GM23248 (cell line): Measurements from ENCODE around the gene MISP3. TPM values are rescaled to one million over a fixed set of nuclear protein-coding genes. Genes with fewer than 3 reads are reported as not detected.
"Not testable (repeated sequence)": the region's sequence is repeated elsewhere in the genome, so short reads cannot be mapped to it uniquely, and the experiment has no call there.

Experiments used
- DNase-seq: peaks from one replicate; pipeline ENCODE4 v3.0.0-alpha.2; 2015
- H2AFZ ChIP-seq: fragments of 200-600 bp; sonication (generic); 2 replicates; pipeline ENCODE4 v1.6.1; 2016; ENCODE audit warnings: antibody characterized with exemption
- H3F3A ChIP-seq: fragments of 200-600 bp; sonication (generic); 2 replicates; pipeline ENCODE4 v1.6.1; 2016; ENCODE audit warnings: mild to moderate bottlenecking, antibody characterized with exemption, mixed run types; ENCODE audit not compliant: insufficient read depth
- H3K27ac ChIP-seq: fragments of 200-600 bp; sonication (generic); 2 replicates; pipeline ENCODE4 v1.5.1; 2016; ENCODE audit warnings: mild to moderate bottlenecking
- H3K27me3 ChIP-seq: fragments of 200-600 bp; sonication (generic); replicated peaks from 2 replicates; pipeline ENCODE4 v1.6.1; 2016; ENCODE audit warnings: mild to moderate bottlenecking; ENCODE audit not compliant: insufficient read depth
- H3K36me3 ChIP-seq: fragments of 200-600 bp; sonication (generic); 2 replicates; pipeline ENCODE4 v1.6.1; 2016; ENCODE audit warnings: low read depth, mild to moderate bottlenecking
- H3K4me1 ChIP-seq: fragments of 200-600 bp; sonication (generic); 2 replicates; pipeline ENCODE4 v1.6.1; 2016; ENCODE audit warnings: mild to moderate bottlenecking; ENCODE audit not compliant: insufficient read depth
- H3K4me2 ChIP-seq: fragments of 200-600 bp; sonication (generic); one replicate; pipeline ENCODE4 v1.6.1; 2016; ENCODE audit warnings: mild to moderate bottlenecking; ENCODE audit not compliant: unreplicated experiment
- H3K4me3 ChIP-seq: fragments of 200-600 bp; sonication (generic); 2 replicates; pipeline ENCODE4 v1.5.1; 2016; ENCODE audit warnings: mild to moderate bottlenecking
- H3K79me2 ChIP-seq: fragments of 200-600 bp; sonication (generic); 2 replicates; pipeline ENCODE4 v1.6.1; 2016; ENCODE audit warnings: mild to moderate bottlenecking; ENCODE audit not compliant: insufficient read depth
- H3K9ac ChIP-seq: fragments of 200-600 bp; sonication (generic); 2 replicates; pipeline ENCODE4 v1.6.1; 2016; ENCODE audit warnings: mild to moderate bottlenecking
- H3K9me2 ChIP-seq: fragments of 200-600 bp; sonication (generic); 2 replicates; pipeline ENCODE4 v1.6.1; 2016; ENCODE audit warnings: mixed run types, mild to moderate bottlenecking, moderate library complexity; ENCODE audit not compliant: insufficient read depth
- H3K9me3 ChIP-seq: fragments of 200-600 bp; sonication (generic); one replicate; pipeline ENCODE4 v1.6.1; 2017; ENCODE audit warnings: low read depth
- H4K20me1 ChIP-seq: fragments of 200-600 bp; sonication (generic); 2 replicates; pipeline ENCODE4 v1.6.0; 2016; ENCODE audit not compliant: insufficient read depth
- EZH2 ChIP-seq: fragments of 200-600 bp; sonication (generic); IDR thresholded peaks from 2 replicates; pipeline ENCODE4 v1.6.1; 2018; ENCODE audit warnings: antibody characterized with exemption, mild to moderate bottlenecking; ENCODE audit not compliant: insufficient read depth, poor library complexity, severe bottlenecking
- EZH2phosphoT487 ChIP-seq: fragments of 200-600 bp; sonication (generic); IDR thresholded peaks from 2 replicates; pipeline ENCODE4 v1.6.1; 2018; ENCODE audit warnings: antibody characterized with exemption, moderate library complexity, mild to moderate bottlenecking, low read depth; ENCODE audit not compliant: insufficient read depth
- WGBS, 2 experiments: methylation state at CpG; one replicate each; pipeline ENCODE4 v1.1.6; 2015 to 2017; ENCODE audit warnings: low lambda C conversion rate in 2 of 2, low coverage in 1 of 2; ENCODE audit errors: missing lambda C conversion rate in 2 of 2; 5-methylcytosine and 5-hydroxymethylcytosine counted together
- in situ Hi-C: fragments of 300-500 bp; cut with MboI; formaldehyde crosslinking; loops from 2 replicates; pipeline ENCODE4 v1.15.0; 2020
- polyA plus RNA-seq: library from polyadenylated mRNA; unstranded; fragments of >200 nt; fragmentation: Nextera tagmentation; extraction: Ambion mirVana; gene quantifications from 2 replicates; pipeline ENCODE4 v1.2.1, GENCODE V29; 2016
- total RNA-seq: library from RNA; depleted of rRNA; stranded (reverse); fragments of >200 nt; shearing (Covaris generic); gene quantifications from 2 replicates; pipeline ENCODE4 v1.2.3, GENCODE V29; 2014

MISP3 gene
- total and polyA plus RNA-seq, 2 experiments from 2014 or later: 1.3 to 2.7 TPM

DNA sequence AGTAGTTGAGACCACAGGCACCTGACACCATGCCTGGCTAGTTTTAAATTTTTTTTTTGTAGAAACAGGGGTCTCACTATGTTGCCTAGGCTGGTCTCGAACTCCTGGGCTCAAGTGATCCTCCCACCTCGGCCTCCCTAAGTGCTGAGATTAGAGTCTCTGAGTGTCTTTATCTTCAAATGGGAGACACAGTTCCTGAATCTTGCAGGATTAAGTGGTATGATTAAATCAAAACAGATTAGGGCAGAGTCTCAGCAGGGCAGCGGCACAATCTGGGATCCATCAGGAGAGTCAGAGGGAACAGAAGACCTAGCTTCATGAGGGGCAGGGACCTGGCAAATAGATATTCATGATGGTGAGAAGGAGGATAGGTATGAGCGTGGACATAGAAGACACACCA lies 43.7 kb upstream of the MISP3 start:
- Histone ChIP-seq H2AFZ (no peak overlapping the region), H3K79me2 (no peaks in the 10 kb centered on the region), H3K4me3 (no peak overlapping the region), H3K4me2 (no peak overlapping the region), H3K4me1 (no peaks in the 10 kb centered on the region), H3K9me3 (no peaks in the 10 kb centered on the region), H3K27me3 (no peaks in the 10 kb centered on the region), H3F3A (no peaks in the 10 kb centered on the region), H4K20me1 (no peaks in the 10 kb centered on the region), H3K36me3 (no peaks in the 10 kb centered on the region), H3K9me2 (no peaks in the 10 kb centered on the region), H3K9ac (no peak overlapping the region), H3K27ac (no peak overlapping the region)
- no peak for DNase-seq
- WGBS, 2 experiments: 34 to 36% methylated on average over 4 of the region's 4 CpGs
- no peak for TF ChIP-seq EZH2phosphoT487
- TF ChIP-seq EZH2: no peak
- in situ Hi-C loops: no loop called here

DNA sequence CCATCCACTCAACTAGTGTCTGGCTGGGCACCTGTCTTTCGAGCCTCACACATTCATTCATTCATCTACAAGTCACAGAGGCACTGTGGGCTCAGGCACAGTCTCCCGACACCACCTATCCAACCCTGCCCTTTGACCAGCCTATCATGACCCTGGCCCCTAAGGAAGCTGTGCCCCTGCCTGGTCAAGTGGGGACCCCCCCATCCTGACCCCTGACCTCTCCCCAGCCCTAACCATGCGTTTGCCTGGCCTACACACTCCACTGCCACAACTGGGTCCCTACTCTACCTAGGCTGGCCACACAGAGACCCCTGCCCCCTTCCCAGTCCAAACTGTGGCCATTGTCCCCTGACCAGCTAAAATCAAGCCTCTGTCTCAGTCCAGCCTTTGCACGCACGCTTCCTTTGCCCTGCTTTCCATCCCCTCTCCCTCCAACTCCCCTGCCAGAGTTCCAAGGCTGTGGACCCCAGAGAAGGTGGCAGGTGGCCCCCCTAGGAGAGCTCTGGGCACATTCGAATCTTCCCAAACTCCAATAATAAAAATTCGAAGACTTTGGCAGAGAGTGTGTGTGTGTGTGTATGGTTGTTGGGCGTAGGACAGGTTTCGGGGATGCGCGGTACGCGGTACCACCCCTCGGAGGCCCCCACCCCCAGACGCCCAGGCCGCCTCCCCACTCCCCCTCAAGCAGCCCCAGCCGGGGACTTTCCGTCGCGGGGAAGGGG lies 41.4 kb upstream of the MISP3 start:
- Histone ChIP-seq H3K79me2 (no peaks in the 10 kb centered on the region), H2AFZ (peak overlapping the region; percentile 93), H3F3A (no peaks in the 10 kb centered on the region), H3K27me3 (no peaks in the 10 kb centered on the region), H3K9me2 (no peaks in the 10 kb centered on the region), H3K27ac (no peak overlapping the region), H3K4me2 (peak overlapping the region; percentile 86), H4K20me1 (no peaks in the 10 kb centered on the region), H3K4me3 (peak overlapping the region; percentile 81), H3K4me1 (peaks cover 8% of the 10 kb centered on the region; the same call in 1 of the 2 replicates), H3K9me3 (no peaks in the 10 kb centered on the region), H3K9ac (peak overlapping the region; percentile 66), H3K36me3 (no peaks in the 10 kb centered on the region)
- 29 to 53% methylated on average over 9 to 19 of the region's 20 CpGs for WGBS, 2 experiments
- in situ Hi-C loops: no loop called here
- DNase-seq: no peak
- no peak for TF ChIP-seq EZH2phosphoT487
- no peak for TF ChIP-seq EZH2

DNA sequence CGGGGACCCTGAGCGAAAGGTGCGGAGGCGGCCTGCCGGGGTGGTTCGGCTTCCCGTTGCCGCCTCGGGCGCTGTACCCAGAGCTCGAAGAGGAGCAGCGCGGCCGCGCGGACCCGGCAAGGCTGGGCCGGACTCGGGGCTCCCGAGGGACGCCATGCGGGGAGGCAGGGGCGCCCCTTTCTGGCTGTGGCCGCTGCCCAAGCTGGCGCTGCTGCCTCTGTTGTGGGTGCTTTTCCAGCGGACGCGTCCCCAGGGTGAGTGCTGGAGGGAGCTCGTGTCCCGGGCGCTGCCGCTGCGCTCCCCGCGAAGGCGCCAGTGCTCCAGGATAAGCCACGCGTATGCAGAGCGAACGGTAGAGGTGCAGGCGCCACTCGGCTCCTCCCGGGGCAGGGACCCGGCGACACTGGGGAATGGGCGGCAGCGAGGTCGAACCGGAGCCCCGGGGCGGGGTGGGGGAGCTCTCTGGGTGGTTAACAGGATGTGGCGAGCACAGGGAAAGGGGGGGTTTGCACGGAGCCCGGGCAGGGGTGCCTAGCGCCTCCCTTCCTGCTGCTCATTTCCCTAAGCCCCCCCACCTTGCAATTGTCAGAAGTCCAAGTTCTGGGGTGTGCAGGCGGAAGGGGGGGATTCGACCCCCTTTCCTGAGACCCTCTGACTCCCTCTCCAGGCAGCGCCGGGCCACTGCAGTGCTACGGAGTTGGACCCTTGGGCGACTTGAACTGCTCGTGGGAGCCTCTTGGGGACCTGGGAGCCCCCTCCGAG lies 40.7 kb upstream of the MISP3 start, which contains the start of gene IL27RA:
Gene IL27RA, plus strand, starts transcription at position 44 of the 762 bp plus-strand sequence. Its CDS starts 111 bp downstream, at position 155.
- H3K27ac ChIP-seq: no peak within 1 kb of the TSS

DNA sequence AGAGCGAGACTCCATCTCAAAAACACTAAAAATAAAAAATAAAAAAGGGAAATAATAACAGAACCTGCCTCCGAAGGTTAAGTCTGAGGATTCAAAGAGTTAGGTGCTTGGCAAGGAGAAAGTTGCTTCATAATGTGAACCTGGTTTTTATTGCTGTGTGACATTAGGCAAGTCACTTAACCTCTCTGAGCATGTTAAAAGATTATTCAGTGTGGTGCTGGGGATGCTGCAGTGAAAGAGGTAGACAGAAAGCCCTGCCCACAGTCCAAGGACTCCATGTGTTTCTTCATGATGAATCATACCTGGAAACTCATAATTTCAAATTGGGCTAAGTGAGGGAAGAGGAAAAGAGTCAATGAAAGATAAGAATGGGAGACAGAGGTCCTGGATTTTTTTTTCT lies 38.6 kb upstream of the MISP3 start:
- Histone ChIP-seq H3K79me2 (no peaks in the 10 kb centered on the region), H3K9ac (no peak overlapping the region), H3K4me3 (no peak overlapping the region), H3K36me3 (no peaks in the 10 kb centered on the region), H3K9me3 (no peaks in the 10 kb centered on the region), H3K27ac (no peak overlapping the region), H3K4me2 (no peak overlapping the region), H3K27me3 (no peaks in the 10 kb centered on the region), H3F3A (no peaks in the 10 kb centered on the region), H2AFZ (no peak overlapping the region), H3K9me2 (no peaks in the 10 kb centered on the region), H4K20me1 (no peaks in the 10 kb centered on the region), H3K4me1 (peaks cover 8% of the 10 kb centered on the region; the same call in 1 of the 2 replicates)
- no peak for TF ChIP-seq EZH2phosphoT487
- TF ChIP-seq EZH2: no peak
- peak; percentile 36 for DNase-seq
- WGBS, 2 experiments: 96 to 100% methylated on average over 2 of the region's 2 CpGs
- in situ Hi-C loops: no loop called here

More for the DNA sequence above, 40.7 kb upstream of the MISP3 start, which contains the start of gene IL27RA:
- Histone ChIP-seq H3K4me1 (peaks cover 8% of the 10 kb centered on the region; the same call in 1 of the 2 replicates), H3K79me2 (no peaks in the 10 kb centered on the region), H3K9ac (peak within 1 kb of the TSS; percentile 66), H2AFZ (peak within 1 kb of the TSS; percentile 93), H3K9me2 (no peaks in the 10 kb centered on the region), H4K20me1 (no peaks in the 10 kb centered on the region), H3K4me3 (peak within 1 kb of the TSS; percentile 81), H3K9me3 (no peaks in the 10 kb centered on the region), H3K36me3 (no peaks in the 10 kb centered on the region), H3K4me2 (peak within 1 kb of the TSS; percentile 86), H3F3A (no peaks in the 10 kb centered on the region), H3K27me3 (no peaks in the 10 kb centered on the region)
- in situ Hi-C loops: no loop called here
- DNase-seq: peak; percentile 68
- 1% methylated on average over 51 to 52 of the region's 63 CpGs for WGBS, 2 experiments
- TF ChIP-seq EZH2phosphoT487 (no peak), EZH2 (no peak)

DNA sequence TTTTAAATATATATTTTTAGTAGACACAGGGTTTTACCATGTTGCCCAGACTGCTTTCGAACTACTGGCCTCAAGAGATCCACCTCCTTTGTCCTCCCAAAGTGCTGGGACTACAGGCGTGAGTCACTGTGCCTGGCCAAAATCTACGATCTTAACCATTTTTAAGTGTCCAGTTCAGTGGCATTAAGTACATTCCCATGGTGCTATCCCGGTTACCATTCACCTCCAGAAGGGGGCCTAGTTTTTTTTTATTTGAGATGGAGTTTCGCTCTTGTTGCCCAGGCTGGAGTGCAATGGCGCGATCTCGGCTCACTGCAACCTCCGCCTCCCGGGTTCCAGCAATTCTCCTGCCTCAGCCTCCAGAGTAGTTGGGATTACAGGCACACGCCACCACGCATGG lies 37.4 kb upstream of the MISP3 start:
- DNase-seq: peak; percentile 37
- 81 to 86% methylated on average over 12 of the region's 12 CpGs for WGBS, 2 experiments
- not testable (repeated sequence) for H3K79me2 ChIP-seq

More for the DNA sequence above, 37.4 kb upstream of the MISP3 start:
- H3K9me3 ChIP-seq, in situ Hi-C loops, H2AFZ ChIP-seq, H3K4me2 ChIP-seq, H3F3A ChIP-seq, H3K9ac ChIP-seq, H3K4me3 ChIP-seq, H3K9me2 ChIP-seq, H3K27ac ChIP-seq, H3K27me3 ChIP-seq, H4K20me1 ChIP-seq, H3K4me1 ChIP-seq, H3K36me3 ChIP-seq: not testable (repeated sequence)
